Measurements from ENCODE around the gene SOX6.

Gene SOX6

DNA sequence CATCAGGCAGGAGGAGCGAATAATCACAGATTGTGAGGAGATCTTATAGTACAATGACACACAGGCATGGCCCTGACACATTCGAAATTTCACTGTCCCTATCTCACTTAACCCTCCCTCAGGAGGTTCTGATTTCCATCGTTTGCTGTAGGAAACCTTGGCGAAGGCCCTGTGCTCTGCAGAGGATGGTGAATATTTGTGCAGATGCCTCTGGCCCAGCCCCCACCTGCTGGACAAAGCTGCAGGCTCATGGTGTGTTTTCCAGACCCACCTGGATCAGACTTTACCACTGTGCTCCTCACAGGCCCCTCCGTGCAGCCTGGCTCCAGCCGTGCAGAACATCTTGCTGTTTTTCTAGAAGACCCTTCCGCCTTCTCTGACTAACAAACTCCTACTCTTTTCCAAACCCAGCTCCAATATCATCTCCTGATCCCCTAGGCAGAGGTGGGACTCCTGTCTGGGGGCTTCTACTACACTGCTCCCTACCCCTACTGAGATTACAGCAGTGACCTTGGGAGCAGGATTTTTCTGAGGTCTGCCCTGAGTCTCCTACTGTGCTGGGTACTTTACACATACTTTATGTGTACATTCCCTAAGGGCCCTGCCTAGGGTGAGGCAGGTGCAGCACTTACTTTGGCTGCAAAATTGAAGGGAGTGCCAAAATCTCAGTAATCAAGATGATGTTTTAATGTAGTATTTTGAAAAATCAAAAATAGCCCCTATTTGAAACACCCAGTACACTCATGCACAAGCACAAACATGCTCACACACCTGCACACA lies 412.7 kb downstream of the SOX6 start:
- no peak overlapping the region for H2AFZ ChIP-seq (ENCODE audit: low read length)
- TF ChIP-seq EZH2phosphoT487 (IDR thresholded peaks at IDR 0.05; ENCODE audit: low read length) (no peak), EZH2 (optimal IDR thresholded peaks at IDR 0.05; ENCODE audit: low read depth, low read length) (no peak)
- TF ChIP-seq, protein P1, sequence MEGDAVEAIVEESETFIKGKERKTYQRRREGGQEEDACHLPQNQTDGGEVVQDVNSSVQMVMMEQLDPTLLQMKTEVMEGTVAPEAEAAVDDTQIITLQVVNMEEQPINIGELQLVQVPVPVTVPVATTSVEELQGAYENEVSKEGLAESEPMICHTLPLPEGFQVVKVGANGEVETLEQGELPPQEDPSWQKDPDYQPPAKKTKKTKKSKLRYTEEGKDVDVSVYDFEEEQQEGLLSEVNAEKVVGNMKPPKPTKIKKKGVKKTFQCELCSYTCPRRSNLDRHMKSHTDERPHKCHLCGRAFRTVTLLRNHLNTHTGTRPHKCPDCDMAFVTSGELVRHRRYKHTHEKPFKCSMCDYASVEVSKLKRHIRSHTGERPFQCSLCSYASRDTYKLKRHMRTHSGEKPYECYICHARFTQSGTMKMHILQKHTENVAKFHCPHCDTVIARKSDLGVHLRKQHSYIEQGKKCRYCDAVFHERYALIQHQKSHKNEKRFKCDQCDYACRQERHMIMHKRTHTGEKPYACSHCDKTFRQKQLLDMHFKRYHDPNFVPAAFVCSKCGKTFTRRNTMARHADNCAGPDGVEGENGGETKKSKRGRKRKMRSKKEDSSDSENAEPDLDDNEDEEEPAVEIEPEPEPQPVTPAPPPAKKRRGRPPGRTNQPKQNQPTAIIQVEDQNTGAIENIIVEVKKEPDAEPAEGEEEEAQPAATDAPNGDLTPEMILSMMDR (IDR thresholded peaks at IDR 0.05; ENCODE audit: low read length): no peak

DNA sequence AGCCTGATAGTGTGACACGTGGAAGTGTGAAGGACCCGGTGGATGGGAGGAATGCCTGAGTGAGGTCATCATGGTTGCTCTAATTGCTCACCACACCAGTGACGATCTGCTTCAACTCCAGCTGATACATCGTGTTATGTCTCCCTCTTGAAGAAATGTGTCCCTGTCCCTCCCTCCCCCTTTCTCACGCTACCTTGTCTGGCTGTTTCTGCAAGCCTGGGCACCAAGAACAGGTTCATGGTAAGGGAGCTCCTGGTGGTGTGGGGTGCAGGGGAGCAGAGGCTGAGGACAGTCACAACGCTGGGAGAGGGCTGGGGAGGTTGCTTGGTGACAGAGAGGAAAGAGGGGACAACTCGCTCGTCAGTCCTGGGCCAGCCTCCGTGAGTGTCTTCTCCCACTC lies 413.4 kb downstream of the SOX6 start:
- H3K27ac ChIP-seq (ENCODE audit: low read length): no peak overlapping the region
- TF ChIP-seq EZH2phosphoT487 (IDR thresholded peaks at IDR 0.05; ENCODE audit: low read length): no peak
- TF ChIP-seq EZH2 (optimal IDR thresholded peaks at IDR 0.05; ENCODE audit: low read depth, low read length): no peak
- TF ChIP-seq, protein P1 (IDR thresholded peaks at IDR 0.05; ENCODE audit: low read length): no peak
- no peaks in the 10 kb centered on the region for H3K79me2 ChIP-seq (ENCODE audit: low read length)
- H3K4me3 ChIP-seq (ENCODE audit: low read length): no peak overlapping the region
- no peaks in the 10 kb centered on the region for H3F3A ChIP-seq (ENCODE audit: insufficient read depth, low read length)
- H3K36me3 ChIP-seq (replicated peaks; ENCODE audit: insufficient read depth, low read length): no peaks in the 10 kb centered on the region
- H3K9ac ChIP-seq (ENCODE audit: low read length): no peak overlapping the region
- H4K20me1 ChIP-seq (ENCODE audit: insufficient read depth, low read length): no peaks in the 10 kb centered on the region
- H3K9me2 ChIP-seq (replicated peaks; ENCODE audit: insufficient read depth, low read length): no peaks in the 10 kb centered on the region
- H3K27me3 ChIP-seq (replicated peaks; ENCODE audit: insufficient read depth, low read length): no peaks in the 10 kb centered on the region
- H3K4me2 ChIP-seq (ENCODE audit: low read depth, low read length): no peak overlapping the region
- no peaks in the 10 kb centered on the region for H3K9me3 ChIP-seq (replicated peaks; ENCODE audit: insufficient read depth, low read length)
- no peak for DNase-seq
- no peak overlapping the region for H2AFZ ChIP-seq (ENCODE audit: low read length)
- H3K4me1 ChIP-seq (ENCODE audit: low read length): no peaks in the 10 kb centered on the region

More for the DNA sequence above, 412.7 kb downstream of the SOX6 start:
- Histone ChIP-seq H4K20me1 (ENCODE audit: insufficient read depth, low read length) (no peaks in the 10 kb centered on the region), H3F3A (ENCODE audit: insufficient read depth, low read length) (no peaks in the 10 kb centered on the region), H3K79me2 (ENCODE audit: low read length) (no peaks in the 10 kb centered on the region), H3K36me3 (replicated peaks; ENCODE audit: insufficient read depth, low read length) (no peaks in the 10 kb centered on the region), H3K4me2 (ENCODE audit: low read depth, low read length) (no peak overlapping the region), H3K9ac (ENCODE audit: low read length) (no peak overlapping the region), H3K4me3 (ENCODE audit: low read length) (no peak overlapping the region), H3K27me3 (replicated peaks; ENCODE audit: insufficient read depth, low read length) (no peaks in the 10 kb centered on the region), H3K4me1 (ENCODE audit: low read length) (no peaks in the 10 kb centered on the region), H3K9me3 (replicated peaks; ENCODE audit: insufficient read depth, low read length) (no peaks in the 10 kb centered on the region), H3K27ac (ENCODE audit: low read length) (no peak overlapping the region), H3K9me2 (replicated peaks; ENCODE audit: insufficient read depth, low read length) (no peaks in the 10 kb centered on the region)
- DNase-seq: no peak

DNA sequence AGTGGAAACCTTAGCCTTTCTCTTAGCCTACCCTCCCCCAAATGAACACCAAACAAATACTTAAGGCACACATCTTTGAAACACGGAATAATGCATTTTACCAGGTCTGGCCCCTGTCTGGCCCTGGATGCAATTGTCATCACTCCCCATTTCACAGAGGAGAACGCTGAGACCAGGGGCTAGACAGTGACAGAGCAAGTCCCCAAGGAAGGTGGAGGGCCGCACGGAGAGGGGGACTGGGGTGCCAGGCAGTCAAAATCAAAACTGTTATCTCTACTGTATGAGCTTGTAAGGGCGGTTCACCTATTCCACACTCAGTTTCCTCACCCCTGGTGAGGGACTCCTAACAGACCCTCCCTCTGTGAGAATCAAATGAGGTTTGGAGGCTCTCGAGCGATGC lies 414.2 kb downstream of the SOX6 start:
- Histone ChIP-seq H2AFZ (ENCODE audit: low read length) (no peak overlapping the region), H3K4me3 (ENCODE audit: low read length) (no peak overlapping the region), H3K4me2 (ENCODE audit: low read depth, low read length) (no peak overlapping the region), H3K27ac (ENCODE audit: low read length) (no peak overlapping the region), H3K4me1 (ENCODE audit: low read length) (no peaks in the 10 kb centered on the region), H3K9me2 (replicated peaks; ENCODE audit: insufficient read depth, low read length) (no peaks in the 10 kb centered on the region), H4K20me1 (ENCODE audit: insufficient read depth, low read length) (no peaks in the 10 kb centered on the region), H3K27me3 (replicated peaks; ENCODE audit: insufficient read depth, low read length) (no peaks in the 10 kb centered on the region), H3K36me3 (replicated peaks; ENCODE audit: insufficient read depth, low read length) (no peaks in the 10 kb centered on the region), H3F3A (ENCODE audit: insufficient read depth, low read length) (no peaks in the 10 kb centered on the region), H3K79me2 (ENCODE audit: low read length) (no peaks in the 10 kb centered on the region), H3K9ac (ENCODE audit: low read length) (no peak overlapping the region), H3K9me3 (replicated peaks; ENCODE audit: insufficient read depth, low read length) (no peaks in the 10 kb centered on the region)
- TF ChIP-seq, protein P1 (IDR thresholded peaks at IDR 0.05; ENCODE audit: low read length): no peak
- TF ChIP-seq EZH2 (optimal IDR thresholded peaks at IDR 0.05; ENCODE audit: low read depth, low read length) (no peak), EZH2phosphoT487 (IDR thresholded peaks at IDR 0.05; ENCODE audit: low read length) (no peak)
- DNase-seq: no peak

Data from MM.1S (cell line).